Measurements from ENCODE around the gene ZNF554. TPM values are rescaled to one million over a fixed set of nuclear protein-coding genes. Genes with fewer than 3 reads are reported as not detected.
A peak's percentile ranks its signal among the peaks of the same experiment; 100 is the strongest.

Gene ZNF554
- polyA plus RNA-seq, 1 of the 3 experiments (the other 2 are of a cell fraction) = 1.7 TPM

DNA sequence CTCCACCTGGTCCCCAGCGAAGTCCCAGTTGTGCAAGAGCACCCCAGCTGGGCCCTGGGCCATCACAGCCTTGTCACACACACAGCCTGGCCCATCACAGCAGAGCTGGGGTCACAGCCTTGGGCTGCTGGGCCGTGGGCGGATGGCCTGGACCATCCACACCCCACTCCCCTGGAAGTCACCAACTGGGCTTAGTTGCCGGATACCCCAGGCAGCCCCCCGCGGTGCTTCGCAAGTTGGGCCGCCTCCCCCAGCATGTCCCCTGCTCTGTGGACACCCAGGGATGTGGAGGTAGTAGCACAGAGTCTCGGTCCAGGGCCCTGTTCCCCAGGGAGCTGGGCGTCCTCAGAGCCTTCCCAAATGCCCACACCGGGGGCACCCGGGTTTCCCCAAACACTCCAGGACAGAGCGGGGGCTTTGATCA lies 4.5 kb upstream of the ZNF554 start:
- Histone ChIP-seq H3K9ac (no peak overlapping the region), H3K4me2 (no peak overlapping the region), H3K4me3 (ENCODE audit: low read depth in 2 of 2, low read length in 1 of 2) (no peak overlapping the region), H3K9me3 (no peaks in the 10 kb centered on the region), H4K20me1 (ENCODE audit: insufficient read depth) (no peaks in the 10 kb centered on the region), H3K79me2 (ENCODE audit: insufficient read depth) (no peaks in the 10 kb centered on the region), H2AFZ (ENCODE audit: low read depth) (no peak overlapping the region), H3K27ac (ENCODE audit: low read depth in 2 of 2, low read length in 1 of 2) (no peak overlapping the region), H3K9me2 (no peaks in the 10 kb centered on the region), H3F3A (replicated peaks; ENCODE audit: insufficient read depth) (no peaks in the 10 kb centered on the region), H3K27me3 (ENCODE audit: insufficient read depth) (no peaks in the 10 kb centered on the region), H3K36me3 (replicated peaks in 1 of 2; ENCODE audit: control insufficient read depth in 1 of 2, insufficient read depth in 2 of 2, low read length in 1 of 2) (peaks cover 0 to 25% of the 10 kb centered on the region in 2 experiments), H3K4me1 (ENCODE audit: control insufficient read depth in 1 of 2, insufficient read depth in 2 of 2, low read depth in 1 of 2, low read length in 1 of 2) (peaks cover 0 to 23% of the 10 kb centered on the region in 2 experiments; a peak in 1 of 4 replicates)
- ChIA-PET POLR2A (no interaction called here), CTCF (no interaction called here)
- 100% methylated on average over 4 of the region's 13 CpGs for WGBS (ENCODE audit: low lambda C conversion rate)
- TF ChIP-seq, protein P1, sequence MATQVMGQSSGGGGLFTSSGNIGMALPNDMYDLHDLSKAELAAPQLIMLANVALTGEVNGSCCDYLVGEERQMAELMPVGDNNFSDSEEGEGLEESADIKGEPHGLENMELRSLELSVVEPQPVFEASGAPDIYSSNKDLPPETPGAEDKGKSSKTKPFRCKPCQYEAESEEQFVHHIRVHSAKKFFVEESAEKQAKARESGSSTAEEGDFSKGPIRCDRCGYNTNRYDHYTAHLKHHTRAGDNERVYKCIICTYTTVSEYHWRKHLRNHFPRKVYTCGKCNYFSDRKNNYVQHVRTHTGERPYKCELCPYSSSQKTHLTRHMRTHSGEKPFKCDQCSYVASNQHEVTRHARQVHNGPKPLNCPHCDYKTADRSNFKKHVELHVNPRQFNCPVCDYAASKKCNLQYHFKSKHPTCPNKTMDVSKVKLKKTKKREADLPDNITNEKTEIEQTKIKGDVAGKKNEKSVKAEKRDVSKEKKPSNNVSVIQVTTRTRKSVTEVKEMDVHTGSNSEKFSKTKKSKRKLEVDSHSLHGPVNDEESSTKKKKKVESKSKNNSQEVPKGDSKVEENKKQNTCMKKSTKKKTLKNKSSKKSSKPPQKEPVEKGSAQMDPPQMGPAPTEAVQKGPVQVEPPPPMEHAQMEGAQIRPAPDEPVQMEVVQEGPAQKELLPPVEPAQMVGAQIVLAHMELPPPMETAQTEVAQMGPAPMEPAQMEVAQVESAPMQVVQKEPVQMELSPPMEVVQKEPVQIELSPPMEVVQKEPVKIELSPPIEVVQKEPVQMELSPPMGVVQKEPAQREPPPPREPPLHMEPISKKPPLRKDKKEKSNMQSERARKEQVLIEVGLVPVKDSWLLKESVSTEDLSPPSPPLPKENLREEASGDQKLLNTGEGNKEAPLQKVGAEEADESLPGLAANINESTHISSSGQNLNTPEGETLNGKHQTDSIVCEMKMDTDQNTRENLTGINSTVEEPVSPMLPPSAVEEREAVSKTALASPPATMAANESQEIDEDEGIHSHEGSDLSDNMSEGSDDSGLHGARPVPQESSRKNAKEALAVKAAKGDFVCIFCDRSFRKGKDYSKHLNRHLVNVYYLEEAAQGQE (IDR thresholded peaks at IDR 0.05; ENCODE audit: low read depth, low read length) = no peak
- TF ChIP-seq GABPA (IDR thresholded peaks at IDR 0.05; ENCODE audit: low read depth) = no peak
- no peak for TF ChIP-seq NFIC (IDR thresholded peaks at IDR 0.05; ENCODE audit: borderline replicate concordance)
- no peak for TF ChIP-seq RAD21 (IDR thresholded peaks at IDR 0.05; ENCODE audit: low read length)
- no peak for TF ChIP-seq RXRA (IDR thresholded peaks at IDR 0.05; ENCODE audit: borderline replicate concordance, low read depth)
- TF ChIP-seq TEAD4 (IDR thresholded peaks at IDR 0.05; ENCODE audit: borderline replicate concordance, insufficient read depth) = no peak
- peak; percentile 22 for DNase-seq

DNA sequence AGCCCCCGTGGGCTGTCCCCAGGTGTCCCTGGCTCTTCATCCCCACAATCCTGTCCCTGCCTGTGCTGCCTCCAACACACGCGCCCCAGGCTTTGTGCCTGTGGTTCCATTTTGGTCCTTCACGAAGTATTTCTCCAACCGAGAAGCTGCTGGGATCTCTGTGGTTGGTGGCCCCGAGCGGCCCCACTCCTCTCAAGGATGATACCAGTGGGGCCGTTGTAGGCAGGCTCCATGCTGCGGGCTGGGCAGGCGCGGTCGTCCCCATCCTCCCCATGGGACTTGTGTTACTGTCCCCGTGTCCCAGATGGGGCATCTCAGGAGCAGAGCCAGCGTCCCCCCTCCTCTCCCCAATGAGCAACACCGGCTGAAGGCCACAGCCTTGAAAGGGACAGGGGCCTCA lies 3.7 kb upstream of the ZNF554 start:
- no peak overlapping the region for H2AFZ ChIP-seq (ENCODE audit: low read depth)
- ChIA-PET POLR2A (no interaction called here), CTCF (no interaction called here)
- H4K20me1 ChIP-seq (ENCODE audit: insufficient read depth) = no peaks in the 10 kb centered on the region
- H3K27me3 ChIP-seq (ENCODE audit: insufficient read depth) = no peaks in the 10 kb centered on the region
- 95% methylated on average over 14 of the region's 15 CpGs for WGBS (ENCODE audit: low lambda C conversion rate)
- peaks cover 0 to 26% of the 10 kb centered on the region in 2 experiments; a peak in 1 of 4 replicates for H3K4me1 ChIP-seq (ENCODE audit: control insufficient read depth in 1 of 2, insufficient read depth in 2 of 2, low read depth in 1 of 2, low read length in 1 of 2)
- no peak overlapping the region for H3K27ac ChIP-seq (ENCODE audit: low read depth in 2 of 2, low read length in 1 of 2)
- no peaks in the 10 kb centered on the region for H3F3A ChIP-seq (replicated peaks; ENCODE audit: insufficient read depth)
- no peaks in the 10 kb centered on the region for H3K9me2 ChIP-seq
- H3K36me3 ChIP-seq (replicated peaks in 1 of 2; ENCODE audit: control insufficient read depth in 1 of 2, insufficient read depth in 2 of 2, low read length in 1 of 2) = peaks cover 0 to 18% of the 10 kb centered on the region in 2 experiments
- no peak overlapping the region for H3K9ac ChIP-seq
- H3K4me2 ChIP-seq = no peak overlapping the region
- H3K79me2 ChIP-seq (ENCODE audit: insufficient read depth) = no peaks in the 10 kb centered on the region
- peak; percentile 17 for DNase-seq
- no peak overlapping the region for H3K4me3 ChIP-seq (ENCODE audit: low read depth in 2 of 2, low read length in 1 of 2)
- TF ChIP-seq MAX (IDR thresholded peaks at IDR 0.05; ENCODE audit: low read depth) (no peak), SIN3A (IDR thresholded peaks at IDR 0.05; ENCODE audit: borderline replicate concordance, low read depth, low read length) (no peak), CTCF (IDR thresholded peaks at IDR 0.05) (no peak), RAD21 (IDR thresholded peaks at IDR 0.05; ENCODE audit: low read length) (no peak), TAF1 (IDR thresholded peaks at IDR 0.05; ENCODE audit: borderline replicate concordance, low read depth, low read length) (no peak), MXI1 (IDR thresholded peaks at IDR 0.05; ENCODE audit: low read depth, low read length) (no peak), FOXJ3 (CRISPR knock-in tag; IDR thresholded peaks at IDR 0.05) (no peak), GABPA (IDR thresholded peaks at IDR 0.05; ENCODE audit: low read depth) (no peak), RXRA (IDR thresholded peaks at IDR 0.05; ENCODE audit: borderline replicate concordance, low read depth) (no peak), POLR2AphosphoS5 (IDR thresholded peaks at IDR 0.05; ENCODE audit: low read depth, low read length) (no peak)
- H3K9me3 ChIP-seq = no peaks in the 10 kb centered on the region
